Activated CD4-positive, alpha-beta T cell treated with anti-CD3 and anti-CD28 coated beads, Interleukin-2, Interleukin-4, amounts not matched to agents 100 ng/mL and 50 ng/mL, durations not matched to agents 16 hours and 8 hours (primary cell): ENCODE results near the gene MRTFA.
"Not testable (repeated sequence)": the region's sequence is repeated elsewhere in the genome, so short reads cannot be mapped to it uniquely, and the experiment has no call there.

ENCODE experiments used
- DNase-seq: peaks from one replicate; pipeline ENCODE4 v3.0.0-alpha.2; 2020; ENCODE audit warnings: low spot score

Gene MRTFA

GRCh38 chr22:40659166-40659565, 22.6 kb upstream of the MRTFA start:
- no peak for DNase-seq

- not testable (repeated sequence) for DNase-seq
Observed at GRCh38 chr22:40656651-40657050, 20.1 kb upstream of the MRTFA start.

DNA sequence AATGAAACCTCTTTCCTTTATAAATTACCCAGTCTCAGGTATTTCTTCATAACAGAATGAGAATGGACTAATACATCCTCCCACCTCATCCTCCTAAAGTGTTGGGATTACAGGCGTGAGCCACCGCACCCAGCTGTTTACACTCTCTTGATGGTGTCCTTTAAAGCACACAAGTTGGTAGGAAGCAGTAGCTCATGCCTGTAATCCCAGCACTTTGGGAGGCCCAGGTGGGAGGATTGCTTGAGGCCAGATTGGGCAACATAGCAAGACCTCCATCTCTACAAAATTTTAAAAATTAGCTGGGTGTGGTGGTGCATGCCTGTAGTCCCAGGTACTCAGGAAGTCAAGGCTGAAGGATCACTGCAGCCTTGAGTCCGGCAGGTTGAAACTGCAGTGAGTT, 19.4 kb upstream of the MRTFA start:
- DNase-seq, result not testable (repeated sequence)

- no peak for DNase-seq
Observed at GRCh38 chr22:40654522-40655167, 18.1 kb upstream of the MRTFA start.

- DNase-seq, result no peak
Observed at GRCh38 chr22:40653361-40653760, 16.8 kb upstream of the MRTFA start.

GRCh38 chr22:40651563-40652501, 15.3 kb upstream of the MRTFA start:
- peak; percentile 91 for DNase-seq

DNA sequence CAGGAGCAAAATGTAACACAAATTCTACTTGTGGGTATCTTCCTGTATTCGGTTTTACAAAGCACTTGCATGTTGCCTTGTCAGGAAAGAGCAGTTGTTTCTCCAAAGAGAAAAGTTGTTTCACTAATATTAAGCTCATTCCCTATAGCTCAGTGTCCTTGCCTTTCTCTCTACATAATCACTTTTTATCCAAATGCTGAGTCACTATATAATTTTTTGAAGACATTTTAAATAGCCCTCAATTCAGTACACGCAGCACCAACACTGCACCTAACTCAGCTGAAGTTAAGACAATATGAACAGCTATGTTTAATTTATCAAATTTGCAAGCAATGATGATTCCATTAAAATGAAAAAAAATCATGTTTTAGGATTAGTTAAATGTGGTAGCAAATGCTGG, 14.5 kb upstream of the MRTFA start:
- DNase-seq, result no peak

- no peak for DNase-seq
Observed at GRCh38 chr22:40648386-40648785, 11.9 kb upstream of the MRTFA start.

DNA sequence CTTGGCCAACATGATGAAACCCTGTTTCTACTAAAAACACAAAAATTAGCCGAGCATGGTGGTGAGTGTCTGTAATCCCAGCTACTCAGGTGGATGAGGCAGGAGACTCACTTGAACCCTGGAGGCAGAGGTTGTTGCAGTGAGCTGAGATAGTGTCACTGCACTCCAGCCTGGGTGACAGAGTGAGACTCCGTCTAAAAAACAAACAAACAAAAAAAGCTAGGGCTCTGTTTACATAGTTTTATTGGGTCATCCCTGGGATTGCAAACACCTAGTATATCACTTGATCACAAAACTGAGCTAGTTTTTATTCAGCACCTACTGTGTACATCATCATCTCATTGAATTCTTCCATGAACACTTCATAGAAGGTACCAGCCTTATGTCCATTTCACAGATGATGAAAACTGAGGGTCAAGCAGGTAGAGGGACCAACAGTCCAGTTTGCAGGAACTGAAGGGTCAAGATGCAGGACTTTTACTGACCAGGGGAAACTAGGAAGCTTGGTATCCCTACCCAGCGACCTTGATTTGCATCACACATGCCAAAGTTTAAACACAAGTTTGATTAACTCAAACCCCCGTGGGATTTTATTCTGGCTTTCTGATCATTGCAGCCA, 9.2 kb upstream of the MRTFA start:
- DNase-seq, result no peak

GRCh38 chr22:40642316-40642715, 5.8 kb upstream of the MRTFA start:
- no peak for DNase-seq

DNA sequence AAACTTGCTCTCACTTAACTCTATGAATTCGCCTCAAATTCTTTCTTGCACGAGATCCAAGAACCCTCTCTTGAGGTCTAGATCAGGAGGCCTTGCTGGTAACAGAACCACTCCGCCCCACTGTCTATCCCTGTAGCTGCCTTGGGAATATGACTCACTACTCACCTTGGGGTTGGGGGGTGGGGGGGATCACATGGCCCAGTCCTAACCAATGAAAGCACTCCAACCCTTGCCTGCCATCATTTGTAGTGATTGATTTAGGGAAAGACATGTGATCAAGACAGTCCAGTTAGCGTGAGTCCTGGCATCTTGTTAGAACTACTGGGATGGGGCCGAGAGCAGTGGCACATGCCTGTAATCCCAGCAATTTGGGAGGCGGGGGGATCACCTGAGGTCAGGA, 4.8 kb upstream of the MRTFA start:
- DNase-seq, result no peak

DNA sequence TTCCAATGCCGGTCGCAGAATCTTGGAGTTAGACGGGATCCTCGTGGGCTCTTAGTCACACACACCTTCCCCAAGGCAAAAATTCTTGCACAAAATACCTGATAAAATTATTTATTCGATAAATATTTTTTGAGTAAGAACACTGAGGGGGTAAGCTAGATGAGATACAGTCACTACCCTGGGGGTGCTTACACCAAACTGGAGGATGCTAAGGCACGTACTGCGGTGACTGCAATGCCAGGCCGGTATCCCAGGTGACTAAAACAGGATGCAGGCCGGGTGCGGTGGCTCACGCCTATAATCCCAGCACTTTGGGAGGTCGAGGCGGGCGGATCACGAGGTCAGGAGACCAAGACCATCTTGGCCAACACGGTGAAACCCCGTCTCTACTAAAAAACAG, 1.7 kb upstream of the MRTFA start:
- no peak for DNase-seq

DNA sequence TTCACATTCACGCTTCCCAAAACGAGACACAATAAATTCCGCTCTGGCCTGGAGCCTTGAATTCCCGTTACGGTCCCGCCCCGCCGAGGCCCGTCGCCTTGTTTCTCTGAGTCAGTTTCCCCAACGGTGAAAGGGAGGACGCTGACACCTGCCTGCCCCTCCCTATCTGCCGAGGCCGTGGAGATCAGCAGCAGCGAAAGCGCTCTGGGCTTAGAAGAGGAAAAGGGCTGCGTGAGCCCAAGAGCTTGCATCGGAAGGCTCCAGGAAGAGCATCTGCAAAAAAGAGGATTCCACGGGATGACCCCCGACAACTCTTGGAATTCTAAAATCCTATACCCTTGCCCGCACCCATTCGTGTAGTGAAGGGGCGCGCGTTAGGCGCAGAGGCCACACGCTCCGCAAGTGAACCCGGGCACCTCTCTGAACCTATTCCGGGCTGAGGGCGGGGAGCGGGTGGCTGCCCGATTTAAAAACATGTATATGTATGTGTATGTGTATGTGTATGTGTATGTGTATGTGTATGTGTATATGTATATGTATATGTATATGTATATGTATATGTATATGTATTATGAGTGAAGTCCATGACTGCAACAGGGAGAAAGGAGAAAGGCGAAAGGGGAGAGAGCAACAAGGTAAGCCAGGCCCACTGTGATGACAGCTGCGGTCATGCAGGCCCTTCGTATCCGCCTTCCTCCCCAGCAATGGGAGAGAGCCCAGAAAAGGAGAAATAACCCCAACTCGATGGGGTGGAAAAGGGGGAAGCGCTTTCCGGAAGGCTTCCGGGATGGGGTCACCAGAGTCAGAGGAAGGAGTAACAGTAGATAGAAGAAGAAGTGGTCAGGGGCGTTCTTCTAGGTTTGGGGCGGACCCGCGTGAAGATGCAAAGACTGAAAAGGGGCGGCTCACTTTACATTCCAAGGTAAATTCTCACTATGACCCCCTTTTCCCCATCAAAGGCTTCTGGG, 948 bp upstream of the MRTFA start:
- peak; percentile 44 for DNase-seq

GRCh38 chr22:40635940-40636379, 559 bp downstream of the MRTFA start:
- no peak for DNase-seq

GRCh38 chr22:40635043-40635939, 1.2 kb downstream of the MRTFA start:
- no peak for DNase-seq

DNA sequence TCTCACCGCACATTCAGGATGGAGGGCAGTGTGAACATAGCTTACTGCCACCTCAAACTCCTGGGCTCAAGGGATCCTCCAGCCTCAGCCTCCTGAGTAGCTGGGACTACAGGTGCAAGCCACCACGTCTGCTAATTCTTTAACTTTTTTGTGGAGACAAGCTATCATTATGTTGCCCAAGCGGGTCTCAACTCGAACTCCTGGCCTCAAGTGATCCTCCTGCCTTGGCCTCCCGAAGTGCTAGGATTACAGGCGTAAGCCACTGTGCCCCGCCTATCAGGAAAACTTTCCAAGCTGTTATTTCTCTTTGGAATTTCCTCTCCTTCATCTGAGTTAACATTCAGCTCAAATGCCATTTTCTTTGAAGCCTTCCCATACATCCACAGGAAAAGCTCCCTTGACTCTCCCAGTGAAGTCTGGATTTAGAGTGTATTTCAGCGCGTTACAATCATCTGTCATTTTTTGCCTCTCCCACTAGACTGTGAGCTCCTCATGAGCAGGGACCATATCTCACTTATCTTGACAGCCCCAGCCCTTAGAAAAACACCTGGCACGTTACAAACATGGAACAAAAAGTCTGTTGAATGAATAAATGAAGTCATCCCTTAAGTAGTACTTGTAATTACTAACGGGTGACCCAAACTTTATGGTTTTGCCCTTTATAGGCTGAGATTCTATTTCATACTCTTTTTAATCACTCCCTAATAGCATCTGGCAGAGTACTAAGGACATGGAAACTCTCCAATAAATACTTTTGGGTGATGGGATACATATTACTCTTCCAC, 2.2 kb downstream of the MRTFA start:
- no peak for DNase-seq

- no peak for DNase-seq
Observed at GRCh38 chr22:40633036-40633435, 3.5 kb downstream of the MRTFA start.

GRCh38 chr22:40631925-40632324, 4.6 kb downstream of the MRTFA start:
- DNase-seq, result no peak

DNA sequence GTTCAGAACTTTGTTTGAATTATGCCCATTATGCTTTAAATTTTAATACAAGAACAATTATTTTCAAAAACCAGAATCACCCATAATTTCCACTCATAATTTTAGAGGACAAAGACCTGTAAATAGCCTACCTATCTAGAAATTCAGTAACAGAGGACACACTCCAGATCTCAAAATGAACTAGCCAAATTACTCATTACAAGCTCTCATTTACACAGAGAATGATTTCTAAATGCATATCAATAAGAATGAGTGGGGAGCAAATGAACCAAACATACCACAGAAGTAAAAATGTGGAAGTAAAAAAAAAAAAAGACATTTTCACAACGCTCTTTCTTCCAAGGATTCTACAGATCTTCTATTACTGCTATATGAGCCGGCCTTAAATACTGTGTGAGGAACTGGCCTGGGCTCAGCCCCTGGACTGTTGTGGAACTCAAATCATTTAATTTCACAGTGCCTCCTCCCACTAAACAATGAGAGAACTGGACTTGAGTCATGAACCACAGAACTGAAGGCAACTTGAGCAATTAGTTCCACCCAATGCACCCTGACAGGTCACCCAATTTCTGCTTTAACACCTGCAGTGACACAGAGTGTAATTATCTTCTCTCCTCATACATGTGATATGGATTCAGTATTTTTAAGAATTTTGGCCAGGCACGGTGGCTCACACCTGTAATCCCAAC, 8.0 kb downstream of the MRTFA start:
- DNase-seq, result no peak
